Measurements from ENCODE around the gene SERPINA9.

The SERPINA9 gene

GRCh38 chr14:94451826-94452225 lies 24.2 kb downstream of the SERPINA9 start:
- no peak overlapping the region for H2BK15ac ChIP-seq (replicated peaks; ENCODE audit: low read depth)
- no peak overlapping the region for H3K18ac ChIP-seq (ENCODE audit: low read length)
- no peaks in the 10 kb centered on the region for H3K27me3 ChIP-seq (ENCODE audit: insufficient read depth, low read length, poor library complexity)
- no peak overlapping the region for H4K8ac ChIP-seq (ENCODE audit: low read depth, low read length)
- no peak overlapping the region for H3K4me2 ChIP-seq (ENCODE audit: low read length)
- no peak for DNase-seq
- H3K23ac ChIP-seq (ENCODE audit: low read length), result no peak overlapping the region
- H3K4ac ChIP-seq (ENCODE audit: low read depth, low read length), result no peak overlapping the region
- H3K4me3 ChIP-seq (ENCODE audit: low read length), result no peak overlapping the region
- H2AK5ac ChIP-seq (ENCODE audit: low read length), result no peak overlapping the region
- no peaks in the 10 kb centered on the region for H3K36me3 ChIP-seq (ENCODE audit: control insufficient read depth, insufficient read depth, low read length)
- no CpG with 5 or more reads among the region's 3 CpGs for WGBS (ENCODE audit: extremely low coverage, insufficient coverage, low lambda C conversion rate)
- no peak overlapping the region for H3K56ac ChIP-seq (ENCODE audit: low read length)
- H3K27ac ChIP-seq (ENCODE audit: low read depth, low read length), result no peak overlapping the region
- H3K9ac ChIP-seq (ENCODE audit: low read length), result no peak overlapping the region
- H4K5ac ChIP-seq (ENCODE audit: low read length), result no peak overlapping the region
- no peaks in the 10 kb centered on the region for H3K79me2 ChIP-seq (ENCODE audit: control insufficient read depth, insufficient read depth, low read length)
- no peak overlapping the region for H2BK5ac ChIP-seq (ENCODE audit: low read length)
- H3K4me1 ChIP-seq (ENCODE audit: control insufficient read depth, low read depth, low read length), result peaks cover 2% of the 10 kb centered on the region
- H3K79me1 ChIP-seq (ENCODE audit: low read length), result no peaks in the 10 kb centered on the region
- no peak overlapping the region for H2BK120ac ChIP-seq (ENCODE audit: low read depth, low read length)

GRCh38 chr14:94451091-94451771 lies 24.8 kb downstream of the SERPINA9 start:
- Histone ChIP-seq H3K56ac (ENCODE audit: low read length) (no peak overlapping the region), H2BK5ac (ENCODE audit: low read length) (no peak overlapping the region), H3K23ac (ENCODE audit: low read length) (no peak overlapping the region), H3K4me1 (ENCODE audit: control insufficient read depth, low read depth, low read length) (peaks cover 2% of the 10 kb centered on the region), H4K5ac (ENCODE audit: low read length) (no peak overlapping the region), H3K79me2 (ENCODE audit: control insufficient read depth, insufficient read depth, low read length) (no peaks in the 10 kb centered on the region), H3K27me3 (ENCODE audit: insufficient read depth, low read length, poor library complexity) (no peaks in the 10 kb centered on the region), H3K9ac (ENCODE audit: low read length) (no peak overlapping the region), H3K4me3 (ENCODE audit: low read length) (no peak overlapping the region), H4K8ac (ENCODE audit: low read depth, low read length) (no peak overlapping the region), H3K27ac (ENCODE audit: low read depth, low read length) (no peak overlapping the region), H3K4ac (ENCODE audit: low read depth, low read length) (no peak overlapping the region), H3K79me1 (ENCODE audit: low read length) (no peaks in the 10 kb centered on the region), H2BK120ac (ENCODE audit: low read depth, low read length) (no peak overlapping the region), H3K18ac (ENCODE audit: low read length) (no peak overlapping the region), H3K4me2 (ENCODE audit: low read length) (no peak overlapping the region), H3K36me3 (ENCODE audit: control insufficient read depth, insufficient read depth, low read length) (no peaks in the 10 kb centered on the region), H2AK5ac (ENCODE audit: low read length) (no peak overlapping the region), H2BK15ac (replicated peaks; ENCODE audit: low read depth) (no peak overlapping the region)
- WGBS (ENCODE audit: extremely low coverage, insufficient coverage, low lambda C conversion rate), result no CpG with 5 or more reads among the region's 8 CpGs
- no peak for DNase-seq

GRCh38 chr14:94450722-94451090 lies 25.3 kb downstream of the SERPINA9 start:
- Histone ChIP-seq H3K4me2 (ENCODE audit: low read length) (no peak overlapping the region), H2BK15ac (replicated peaks; ENCODE audit: low read depth) (no peak overlapping the region), H2BK5ac (ENCODE audit: low read length) (no peak overlapping the region), H3K27me3 (ENCODE audit: insufficient read depth, low read length, poor library complexity) (no peaks in the 10 kb centered on the region), H3K36me3 (ENCODE audit: control insufficient read depth, insufficient read depth, low read length) (no peaks in the 10 kb centered on the region), H4K8ac (ENCODE audit: low read depth, low read length) (no peak overlapping the region), H3K79me1 (ENCODE audit: low read length) (no peaks in the 10 kb centered on the region), H3K4ac (ENCODE audit: low read depth, low read length) (no peak overlapping the region), H2AK5ac (ENCODE audit: low read length) (no peak overlapping the region), H3K4me1 (ENCODE audit: control insufficient read depth, low read depth, low read length) (peaks cover 2% of the 10 kb centered on the region), H2BK120ac (ENCODE audit: low read depth, low read length) (no peak overlapping the region), H4K5ac (ENCODE audit: low read length) (no peak overlapping the region), H3K27ac (ENCODE audit: low read depth, low read length) (no peak overlapping the region), H3K18ac (ENCODE audit: low read length) (no peak overlapping the region), H3K4me3 (ENCODE audit: low read length) (no peak overlapping the region), H3K79me2 (ENCODE audit: control insufficient read depth, insufficient read depth, low read length) (no peaks in the 10 kb centered on the region), H3K9ac (ENCODE audit: low read length) (no peak overlapping the region), H3K23ac (ENCODE audit: low read length) (no peak overlapping the region), H3K56ac (ENCODE audit: low read length) (no peak overlapping the region)
- no peak for DNase-seq
- WGBS (ENCODE audit: extremely low coverage, insufficient coverage, low lambda C conversion rate), result no CpG with 5 or more reads among the region's 3 CpGs

GRCh38 chr14:94449930-94450329 lies 26.1 kb downstream of the SERPINA9 start:
- Histone ChIP-seq H2BK5ac (ENCODE audit: low read length) (no peak overlapping the region), H3K23ac (ENCODE audit: low read length) (no peak overlapping the region), H3K4ac (ENCODE audit: low read depth, low read length) (no peak overlapping the region), H2AK5ac (ENCODE audit: low read length) (no peak overlapping the region), H4K5ac (ENCODE audit: low read length) (no peak overlapping the region), H3K9ac (ENCODE audit: low read length) (no peak overlapping the region), H2BK15ac (replicated peaks; ENCODE audit: low read depth) (no peak overlapping the region), H4K8ac (ENCODE audit: low read depth, low read length) (no peak overlapping the region), H3K27me3 (ENCODE audit: insufficient read depth, low read length, poor library complexity) (no peaks in the 10 kb centered on the region), H2BK120ac (ENCODE audit: low read depth, low read length) (no peak overlapping the region), H3K36me3 (ENCODE audit: control insufficient read depth, insufficient read depth, low read length) (no peaks in the 10 kb centered on the region), H3K4me1 (ENCODE audit: control insufficient read depth, low read depth, low read length) (peaks cover 2% of the 10 kb centered on the region), H3K79me2 (ENCODE audit: control insufficient read depth, insufficient read depth, low read length) (no peaks in the 10 kb centered on the region), H3K79me1 (ENCODE audit: low read length) (no peaks in the 10 kb centered on the region), H3K4me2 (ENCODE audit: low read length) (no peak overlapping the region), H3K27ac (ENCODE audit: low read depth, low read length) (no peak overlapping the region), H3K4me3 (ENCODE audit: low read length) (no peak overlapping the region), H3K18ac (ENCODE audit: low read length) (no peak overlapping the region), H3K56ac (ENCODE audit: low read length) (no peak overlapping the region)
- no CpG with 5 or more reads among the region's 6 CpGs for WGBS (ENCODE audit: extremely low coverage, insufficient coverage, low lambda C conversion rate)
- no peak for DNase-seq

- H3K56ac ChIP-seq (ENCODE audit: low read length), result no peak overlapping the region
- no peaks in the 10 kb centered on the region for H3K36me3 ChIP-seq (ENCODE audit: control insufficient read depth, insufficient read depth, low read length)
- no peak overlapping the region for H3K18ac ChIP-seq (ENCODE audit: low read length)
- no peak overlapping the region for H3K4me2 ChIP-seq (ENCODE audit: low read length)
- no peaks in the 10 kb centered on the region for H3K79me2 ChIP-seq (ENCODE audit: control insufficient read depth, insufficient read depth, low read length)
- H4K5ac ChIP-seq (ENCODE audit: low read length), result no peak overlapping the region
- no peak for DNase-seq
- no peak overlapping the region for H3K9ac ChIP-seq (ENCODE audit: low read length)
- H3K79me1 ChIP-seq (ENCODE audit: low read length), result no peaks in the 10 kb centered on the region
- no peak overlapping the region for H4K8ac ChIP-seq (ENCODE audit: low read depth, low read length)
- no peak overlapping the region for H2BK5ac ChIP-seq (ENCODE audit: low read length)
- no CpG with 5 or more reads among the region's 14 CpGs for WGBS (ENCODE audit: extremely low coverage, insufficient coverage, low lambda C conversion rate)
- no peak overlapping the region for H3K27ac ChIP-seq (ENCODE audit: low read depth, low read length)
- H3K4ac ChIP-seq (ENCODE audit: low read depth, low read length), result no peak overlapping the region
- H3K4me3 ChIP-seq (ENCODE audit: low read length), result no peak overlapping the region
- no peak overlapping the region for H2BK120ac ChIP-seq (ENCODE audit: low read depth, low read length)
- H2BK15ac ChIP-seq (replicated peaks; ENCODE audit: low read depth), result no peak overlapping the region
- no peak overlapping the region for H3K23ac ChIP-seq (ENCODE audit: low read length)
- H2AK5ac ChIP-seq (ENCODE audit: low read length), result no peak overlapping the region
- H3K4me1 ChIP-seq (ENCODE audit: control insufficient read depth, low read depth, low read length), result peaks cover 2% of the 10 kb centered on the region
- no peaks in the 10 kb centered on the region for H3K27me3 ChIP-seq (ENCODE audit: insufficient read depth, low read length, poor library complexity)
These were observed 27.8 kb downstream of the SERPINA9 start for GRCh38 chr14:94448071-94448808.

Data from mesendoderm (in vitro differentiated cells).